Activated CD4-positive, alpha-beta T cell treated with anti-CD3 and anti-CD28 coated beads for 24 hours (primary cell): ENCODE results near the gene CEP89.
"Not testable (repeated sequence)": the region's sequence is repeated elsewhere in the genome, so short reads cannot be mapped to it uniquely, and the experiment has no call there.

Experiments used
- DNase-seq, 2 donors: peaks; one replicate each; pipeline ENCODE4 v3.0.0-alpha.2; 2020; ENCODE audit warnings: low read depth in 2 of 2

CEP89 gene

DNA sequence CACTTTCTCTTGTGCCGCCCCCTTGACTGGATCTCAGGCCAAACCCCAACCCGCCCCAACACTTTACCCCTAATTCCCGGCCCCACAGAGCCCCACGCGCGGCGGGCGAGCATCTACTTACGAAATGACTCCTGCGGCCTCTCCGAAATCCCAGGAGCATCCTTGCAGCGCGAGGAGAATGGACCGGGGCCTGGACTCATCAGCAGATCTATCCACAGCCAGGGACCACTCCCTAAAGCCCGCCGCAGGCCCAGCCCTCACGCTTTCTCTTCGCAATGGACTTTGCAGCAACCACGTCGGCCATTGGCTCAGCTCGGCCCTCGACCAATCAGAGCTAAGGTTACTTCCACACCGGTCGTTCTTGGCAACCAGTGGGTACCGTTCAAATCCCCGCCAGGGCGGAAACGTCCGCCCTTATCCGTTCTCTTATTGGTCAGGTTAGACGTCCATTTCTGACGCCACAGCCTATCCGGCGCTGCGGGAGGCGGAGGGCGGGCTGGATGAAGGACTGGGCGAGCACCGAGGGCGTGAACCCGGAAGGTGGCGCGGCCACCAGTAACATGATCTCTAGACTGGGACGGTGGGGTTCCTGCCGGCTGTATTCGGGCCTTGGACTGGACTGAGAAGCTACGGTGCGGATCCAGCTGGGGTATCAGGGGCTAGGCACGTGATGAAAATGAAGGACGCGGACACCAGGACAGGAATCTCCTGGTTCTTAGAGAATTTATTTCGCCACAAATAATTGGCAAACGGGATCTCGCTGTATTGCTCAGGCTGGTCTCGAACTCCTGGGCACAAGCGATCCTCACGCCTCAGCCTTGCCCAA is at the start of gene CEP89, which contains the start of gene FAAP24:
Gene CEP89 (minus strand): TSS at position 244 of the 826 bp plus-strand sequence. CDS start 84 bp downstream, at position 160.
Gene FAAP24 (plus strand): TSS at position 528 of the 826 bp plus-strand sequence. CDS start 955 bp downstream, outside the sequence.
- DNase-seq = peak; percentile 94 to 97

DNA sequence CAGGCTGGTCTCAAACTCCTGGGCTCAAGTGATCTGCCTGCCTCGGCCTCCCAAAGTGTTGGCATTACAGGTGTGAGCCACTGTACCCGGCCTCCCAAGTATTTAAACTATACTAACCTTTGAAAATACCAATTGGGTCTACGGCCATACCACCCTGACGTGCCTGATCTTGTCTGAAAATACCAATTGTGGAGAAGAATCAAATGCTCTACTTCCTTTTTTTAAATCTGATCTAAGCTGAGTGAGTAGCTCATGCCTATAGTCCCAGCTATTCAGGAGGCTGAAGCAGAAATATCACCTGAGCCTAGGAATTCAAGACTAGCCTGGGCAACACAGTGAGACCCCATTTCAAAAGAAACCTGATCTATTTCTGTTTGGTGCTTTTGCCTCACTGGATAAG is 39.1 kb upstream of the CEP89 start:
- not testable (repeated sequence) for DNase-seq

DNA sequence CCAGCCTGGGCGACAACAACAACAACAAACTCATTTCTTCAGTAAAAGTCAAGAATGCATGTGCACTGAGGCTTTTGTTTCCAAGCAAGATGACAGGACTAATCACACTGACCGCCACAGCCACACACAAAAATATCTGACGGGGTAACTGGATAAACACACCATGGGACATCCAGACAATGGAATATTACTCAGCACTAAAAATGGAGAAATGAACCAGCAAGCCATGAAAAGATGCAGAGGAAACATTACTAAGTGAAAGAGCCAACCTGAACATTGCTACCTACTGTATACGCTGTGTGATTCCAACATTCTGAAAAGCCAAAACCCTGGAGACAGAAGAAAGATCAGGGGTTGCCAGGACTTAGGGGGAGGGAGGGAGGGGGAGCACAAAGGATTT is 37.0 kb upstream of the CEP89 start:
- DNase-seq = no peak

DNA sequence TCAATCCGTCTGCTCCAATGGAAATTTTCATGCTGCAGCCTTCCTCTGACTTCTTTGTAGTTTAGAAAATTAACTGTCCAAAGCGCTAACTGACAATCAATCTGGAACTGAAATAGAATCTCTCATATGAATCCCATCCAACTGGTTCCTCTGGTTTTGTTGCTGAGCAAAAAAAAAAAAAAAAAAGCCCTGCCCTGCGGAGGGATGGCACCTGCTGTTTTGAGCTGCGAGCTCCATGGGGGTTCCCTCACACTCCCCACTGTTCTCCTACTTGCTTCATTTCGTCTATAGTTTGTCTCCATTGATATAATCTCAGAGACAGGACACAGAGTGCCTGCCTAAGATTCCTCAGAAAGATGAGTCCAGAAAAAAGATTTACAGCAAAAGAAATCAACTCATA is 33.7 kb upstream of the CEP89 start:
- no peak for DNase-seq

DNA sequence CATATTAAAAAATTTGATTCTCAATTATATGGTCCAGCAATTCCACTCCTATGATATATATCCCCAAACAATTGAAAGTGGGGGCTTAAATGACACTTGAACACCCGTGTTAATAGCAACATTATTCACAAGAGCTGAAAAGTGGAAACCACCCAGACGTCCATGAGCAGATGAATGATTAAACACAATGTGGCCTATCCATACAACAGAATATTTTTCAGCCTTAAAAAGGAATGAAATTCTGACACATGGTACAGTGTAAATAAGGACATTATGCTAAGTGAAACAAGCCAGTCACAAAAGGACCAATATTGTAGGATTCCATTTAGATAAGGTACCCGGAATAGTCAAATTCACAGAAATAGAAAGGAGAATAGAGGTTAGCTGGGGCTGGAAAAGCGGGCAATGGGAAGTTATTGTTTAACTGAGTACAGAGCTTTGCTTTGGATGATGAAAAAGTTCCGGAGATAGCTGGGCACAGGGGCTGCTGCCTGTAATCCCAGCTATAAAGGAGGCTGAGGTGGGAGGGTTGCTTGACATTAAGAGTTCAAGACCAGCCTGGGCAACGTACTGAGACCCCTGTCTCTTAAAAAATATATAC is 31.8 kb upstream of the CEP89 start:
- not testable (repeated sequence) for DNase-seq

DNA sequence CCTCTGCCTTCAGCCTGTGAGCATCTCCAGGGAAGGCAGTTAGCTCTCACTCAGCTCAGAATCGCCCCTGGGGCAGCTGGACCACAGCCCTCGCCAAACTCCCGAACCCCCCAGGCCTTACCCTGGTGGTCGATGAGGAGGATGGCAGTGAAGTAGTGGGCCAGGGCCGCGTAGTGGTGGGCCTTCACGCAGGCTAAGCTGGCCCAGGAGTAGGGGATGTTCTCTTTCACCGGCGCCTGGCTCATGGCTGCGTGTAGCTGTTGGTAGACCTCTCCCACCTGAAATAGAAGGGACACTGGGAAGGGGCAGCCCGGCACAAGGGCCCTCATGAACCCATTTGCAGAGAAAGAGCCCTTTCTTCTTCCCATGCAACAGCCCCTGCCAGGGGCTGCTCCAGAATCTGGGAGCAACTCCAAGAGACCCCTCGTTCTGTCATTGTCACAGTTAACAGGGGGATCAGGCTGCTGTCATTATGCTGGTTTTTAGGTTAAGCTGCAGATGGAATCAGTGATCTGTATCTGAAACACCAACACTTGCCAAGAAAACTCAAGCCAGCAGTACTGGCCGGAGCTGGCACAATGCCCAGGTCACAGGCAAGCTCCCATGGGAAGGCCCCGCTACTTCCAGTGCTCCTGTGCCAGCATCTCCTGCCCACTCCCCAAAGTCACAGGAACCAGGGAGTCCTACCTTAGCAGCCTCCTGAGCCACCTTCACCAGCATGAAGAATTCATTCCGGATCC is 30.5 kb upstream of the CEP89 start:
- not testable (repeated sequence) for DNase-seq

DNA sequence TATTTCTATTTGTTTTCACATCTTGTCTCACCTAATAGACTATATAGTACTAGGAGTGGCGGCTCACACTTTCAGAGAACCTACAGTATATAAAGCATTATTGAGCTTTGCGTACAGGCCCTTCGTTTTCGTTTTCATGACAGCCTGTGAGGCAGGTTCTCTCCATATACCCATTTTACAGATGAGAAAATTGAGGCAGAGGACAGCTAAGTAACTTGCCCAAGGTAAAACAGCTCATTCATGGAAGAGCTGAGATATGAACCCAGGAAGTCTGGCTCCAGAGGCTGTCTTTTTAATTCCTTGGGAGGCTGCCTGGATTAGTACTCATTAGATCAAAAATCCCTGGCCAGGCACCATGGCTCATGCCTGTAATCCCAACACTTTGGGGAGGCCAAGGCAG is 29.2 kb upstream of the CEP89 start:
- DNase-seq = no peak

DNA sequence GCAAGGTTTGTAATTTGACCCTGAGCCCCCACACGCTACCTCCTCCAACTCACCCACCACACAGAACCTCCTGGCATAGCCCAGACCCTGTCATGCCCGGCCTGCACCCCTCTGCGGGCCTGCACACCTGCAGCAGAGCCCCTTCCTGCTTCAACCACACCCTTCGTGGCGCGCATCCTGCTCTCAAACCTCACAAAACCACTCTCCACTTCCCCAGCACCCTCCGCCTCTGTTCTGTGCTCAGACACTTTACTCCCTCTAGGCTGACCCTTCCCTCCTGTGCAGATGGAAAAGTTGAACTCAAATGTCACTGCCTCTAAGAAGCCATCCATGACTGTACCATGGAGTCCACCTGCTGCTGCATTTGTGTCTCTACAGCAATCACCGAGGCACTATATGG is 28.8 kb upstream of the CEP89 start:
- no peak for DNase-seq

DNA sequence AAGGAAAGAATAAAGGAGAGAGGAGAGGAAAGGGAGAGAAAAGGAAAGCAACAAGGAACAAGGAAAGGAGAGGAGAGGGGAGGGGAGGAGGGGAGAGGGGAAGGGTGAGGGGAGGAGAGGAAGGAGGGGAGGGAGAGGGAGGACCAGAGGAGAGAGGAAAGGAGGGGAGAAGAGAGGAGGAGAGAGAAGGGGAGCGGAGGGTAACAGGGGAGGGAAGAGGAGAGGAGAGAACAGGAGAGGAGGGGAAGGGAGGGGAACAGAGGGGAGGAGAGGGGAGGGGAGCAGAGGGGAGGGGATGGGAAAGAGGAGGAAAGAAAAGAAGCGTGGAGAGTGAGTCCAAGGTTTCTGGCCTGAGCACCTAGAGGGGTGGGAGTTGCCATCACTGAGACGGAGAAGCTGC is 27.0 kb upstream of the CEP89 start:
- DNase-seq = no peak

DNA sequence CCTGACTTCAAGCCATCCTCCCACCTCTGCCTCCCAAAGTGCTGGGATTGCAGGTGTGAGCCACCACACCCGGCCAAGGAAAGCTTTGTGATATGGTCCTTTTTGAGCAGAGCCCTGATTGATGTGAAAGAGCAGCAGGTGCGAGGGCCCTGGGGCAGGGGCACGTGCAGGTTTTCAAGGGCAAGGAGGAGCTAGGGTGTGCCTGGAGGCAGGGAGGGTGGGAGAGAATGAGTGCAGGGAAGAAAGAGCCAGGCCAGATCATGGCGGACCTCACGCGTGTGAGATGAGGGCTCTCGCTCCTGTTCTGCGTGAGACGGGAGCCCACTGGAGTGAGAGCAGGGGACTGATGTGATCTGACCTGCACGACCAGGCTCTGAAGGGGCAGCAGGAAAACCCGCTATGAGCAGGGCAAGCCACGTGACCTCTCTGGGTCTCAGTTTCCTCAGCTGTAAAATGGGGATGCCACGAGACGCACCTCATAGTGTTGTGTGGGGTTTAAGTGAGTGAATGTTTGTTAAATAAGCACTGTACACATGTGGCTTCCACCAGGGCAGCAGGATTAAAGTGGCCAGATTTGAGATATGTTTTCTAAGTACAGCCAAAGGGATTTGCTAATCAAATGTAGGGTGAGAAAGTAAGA is 26.1 kb upstream of the CEP89 start:
- no peak for DNase-seq

DNA sequence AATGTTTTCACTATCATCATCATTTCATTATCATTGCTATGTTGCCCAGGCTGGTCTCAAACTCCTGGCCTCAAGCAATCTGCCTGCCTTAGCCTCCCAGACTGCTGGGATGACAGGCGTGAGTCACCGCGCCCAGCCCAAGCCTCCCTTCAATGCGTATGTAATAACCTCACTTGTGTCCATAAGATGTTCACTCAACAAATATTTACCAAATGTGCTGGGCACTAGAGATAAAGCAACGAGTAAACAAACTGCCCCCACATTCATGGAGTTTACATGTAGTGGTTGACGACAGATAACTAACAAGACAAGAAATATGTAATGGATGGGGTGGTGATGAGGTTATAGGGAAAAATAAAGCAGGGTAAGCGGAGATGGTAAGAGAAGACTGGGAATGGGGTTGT is 25.3 kb upstream of the CEP89 start:
- DNase-seq = not testable (repeated sequence)

DNA sequence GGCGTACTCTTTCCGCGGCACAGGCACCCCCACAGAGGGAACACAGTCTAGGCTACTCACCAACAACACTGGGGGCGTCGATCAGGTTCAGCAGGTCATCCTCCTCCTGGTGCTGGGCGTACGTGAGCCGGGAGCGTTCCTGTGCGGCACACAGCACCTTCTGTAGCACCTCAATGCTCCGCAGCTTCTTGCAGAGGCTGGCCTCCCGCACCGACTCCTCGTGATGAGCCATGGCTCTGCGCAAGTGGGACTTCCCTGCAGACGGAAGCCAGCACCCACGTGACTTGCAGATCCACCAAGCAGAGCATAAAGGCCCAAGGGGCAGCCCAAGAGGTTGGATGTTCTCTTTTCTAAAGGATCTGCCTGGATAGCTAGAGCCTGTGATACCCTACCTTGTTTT is 24.2 kb upstream of the CEP89 start:
- not testable (repeated sequence) for DNase-seq

DNA sequence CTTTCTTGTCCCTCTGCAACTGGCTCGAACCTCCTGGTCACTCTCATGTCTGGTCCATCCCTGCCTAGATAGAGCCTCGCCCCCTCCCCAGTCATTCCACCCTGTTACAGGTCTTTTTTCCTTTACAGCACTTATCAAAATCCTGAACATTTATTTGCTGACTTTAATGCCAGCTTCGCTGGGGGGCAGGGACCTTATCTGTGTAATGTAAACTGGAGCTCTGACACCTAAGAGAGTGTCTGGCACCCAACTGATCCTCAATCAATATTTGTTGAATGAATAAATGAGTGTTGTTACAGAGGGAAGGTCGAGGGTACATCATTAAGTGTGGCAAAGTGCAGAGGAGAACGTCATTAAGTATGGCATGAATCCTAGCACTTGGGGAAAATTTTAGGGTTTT is 17.0 kb upstream of the CEP89 start:
- no peak for DNase-seq

DNA sequence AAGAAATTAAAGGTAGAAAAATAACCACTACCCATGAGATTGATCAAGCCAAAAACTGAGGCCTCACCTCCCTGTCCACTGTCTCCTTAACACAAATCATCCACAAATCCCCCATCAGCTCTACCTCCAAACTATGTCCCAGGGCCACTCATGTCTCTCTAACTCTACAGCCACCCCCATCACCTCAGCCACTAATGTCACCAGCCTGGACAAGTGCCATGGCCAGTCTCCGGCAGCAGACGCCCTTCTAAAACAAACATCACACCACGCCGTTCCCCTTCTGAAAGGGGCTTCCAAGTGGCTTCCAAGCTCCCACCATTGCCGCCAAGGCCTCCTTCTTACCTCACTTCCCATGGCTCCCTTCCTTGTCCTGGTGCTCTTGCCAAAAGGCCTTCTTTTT is 16.5 kb upstream of the CEP89 start:
- DNase-seq = not testable (repeated sequence)

DNA sequence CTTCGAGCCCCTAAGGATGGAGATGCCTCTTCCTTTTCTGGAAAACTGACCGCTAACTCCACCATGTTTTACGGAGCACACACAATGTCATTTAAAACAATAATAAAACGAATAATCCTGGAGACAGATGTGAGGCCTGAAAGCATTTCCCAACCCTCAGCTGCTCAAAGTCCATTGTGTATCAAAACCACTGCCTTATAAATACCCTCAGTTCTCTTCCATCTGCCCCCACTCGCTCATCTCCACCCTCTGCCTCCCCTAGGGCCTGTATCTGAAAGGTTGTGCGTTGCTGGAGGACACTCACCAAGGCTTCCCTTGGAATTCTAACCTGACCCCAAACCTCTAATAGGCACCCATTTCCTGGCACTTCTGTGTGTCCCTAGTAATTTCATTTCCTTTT is 10.7 kb upstream of the CEP89 start:
- not testable (repeated sequence) for DNase-seq

DNA sequence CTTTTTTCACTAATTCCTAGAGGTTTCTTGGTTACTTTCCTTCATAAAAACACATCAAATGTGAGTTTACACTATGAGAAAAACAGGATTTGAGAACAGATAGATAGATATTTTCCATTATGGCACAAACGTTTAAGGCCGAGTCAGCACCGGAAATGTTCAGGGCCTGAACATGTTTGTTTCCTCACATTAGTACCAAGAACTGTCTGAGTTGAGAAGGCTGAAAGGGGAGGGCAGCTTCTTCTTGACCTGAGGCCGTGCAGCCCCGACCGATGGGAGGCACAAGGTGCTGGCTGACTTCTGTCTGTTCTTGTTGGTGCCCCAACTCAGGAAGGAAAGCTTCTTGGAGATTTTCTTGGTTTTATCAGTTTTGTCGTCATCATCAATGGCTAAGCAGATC is 8.0 kb upstream of the CEP89 start:
- not testable (repeated sequence) for DNase-seq

DNA sequence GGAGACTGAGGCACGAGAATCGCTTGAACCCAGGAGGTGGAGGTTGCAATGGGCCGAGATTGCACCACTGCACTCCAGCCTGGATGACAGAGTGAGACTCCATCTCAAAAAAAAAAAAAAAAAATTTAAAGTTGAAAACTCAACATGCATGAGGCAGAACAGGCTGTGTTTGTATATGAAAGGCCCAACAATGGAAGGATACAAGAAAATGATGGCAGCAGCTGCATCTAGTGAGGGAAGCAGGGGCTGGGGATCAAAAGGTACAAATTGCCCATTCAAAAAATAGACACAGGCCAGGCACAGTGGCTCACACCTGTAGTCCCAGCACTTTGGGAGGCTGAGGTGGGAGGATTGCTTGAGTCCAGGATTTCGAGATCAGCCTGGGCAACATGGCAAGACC is 6.1 kb upstream of the CEP89 start:
- DNase-seq = not testable (repeated sequence)

DNA sequence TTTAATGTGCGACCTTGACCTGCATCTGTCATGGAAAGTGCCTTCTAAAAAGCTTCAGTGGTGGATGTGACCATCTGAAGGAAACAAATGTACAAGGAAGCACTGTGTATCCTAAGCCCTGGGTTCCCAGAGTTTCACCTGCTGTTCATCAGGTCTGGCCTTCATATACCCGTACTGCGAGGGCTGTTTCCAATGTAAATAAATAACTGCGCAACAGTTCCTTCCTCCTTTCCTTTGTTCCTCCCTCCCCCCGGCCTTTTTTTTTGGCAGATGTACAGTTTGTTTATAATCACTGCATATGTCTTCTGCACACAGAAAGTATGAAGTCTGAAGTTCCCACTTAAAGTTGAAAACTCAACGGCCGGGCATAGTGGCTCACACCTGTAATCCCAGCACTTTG is 5.5 kb upstream of the CEP89 start:
- DNase-seq = no peak

DNA sequence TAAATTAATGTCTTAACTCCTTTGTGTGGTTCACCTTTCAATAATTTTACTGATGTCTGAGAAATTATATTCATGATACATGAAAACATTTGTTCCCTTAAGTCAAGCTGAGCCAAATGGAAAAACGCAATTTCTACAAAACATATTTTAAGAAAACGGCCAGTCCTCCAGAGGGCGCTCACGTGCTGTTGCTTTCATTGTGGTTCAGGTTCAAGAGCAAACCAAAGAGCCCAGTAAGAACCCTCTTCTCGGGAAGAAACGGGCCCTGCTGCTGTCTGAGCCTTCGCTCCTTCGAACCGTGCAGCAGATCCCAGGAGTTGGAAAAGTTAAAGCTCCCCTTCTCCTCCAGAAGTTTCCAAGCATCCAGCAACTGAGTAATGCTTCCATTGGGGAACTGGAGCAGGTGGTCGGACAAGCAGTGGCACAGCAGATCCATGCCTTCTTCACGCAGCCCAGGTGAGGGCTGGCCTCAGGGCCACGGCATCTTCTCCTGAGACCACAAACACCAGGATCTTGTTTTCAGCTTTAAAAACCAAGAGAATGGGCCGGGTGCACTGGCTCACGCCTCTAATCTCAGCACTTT is 4.6 kb upstream of the CEP89 start:
- DNase-seq = peak; percentile 55 to 72

DNA sequence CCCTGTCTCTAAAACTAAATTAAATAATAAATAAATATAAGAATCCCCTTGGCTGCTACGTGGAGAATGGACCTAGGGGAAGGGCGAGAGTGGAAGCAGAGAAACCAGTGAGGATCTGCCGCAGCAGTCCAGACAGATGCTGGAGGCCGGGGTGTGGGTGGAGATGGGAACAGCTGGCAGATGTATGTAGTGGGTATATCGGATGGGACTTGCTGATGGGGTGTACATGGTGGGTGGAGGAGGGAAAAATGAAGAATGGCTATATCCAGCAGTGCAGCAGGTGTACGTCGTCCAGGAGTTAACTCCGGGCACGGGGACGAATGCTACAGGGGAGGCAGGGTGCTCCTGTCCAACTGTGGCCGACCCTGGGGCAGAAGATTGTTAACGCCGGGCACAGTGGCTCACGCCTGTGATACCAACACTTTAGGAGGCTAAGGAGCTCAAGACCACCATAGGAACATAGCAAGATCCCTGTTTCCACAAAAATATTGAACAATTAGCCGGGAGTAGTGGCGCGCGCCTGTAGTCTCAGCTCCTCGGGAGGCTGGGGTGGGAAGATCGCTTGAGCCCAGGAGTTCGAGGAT is 654 bp downstream of the CEP89 start:
- DNase-seq = no peak

DNA sequence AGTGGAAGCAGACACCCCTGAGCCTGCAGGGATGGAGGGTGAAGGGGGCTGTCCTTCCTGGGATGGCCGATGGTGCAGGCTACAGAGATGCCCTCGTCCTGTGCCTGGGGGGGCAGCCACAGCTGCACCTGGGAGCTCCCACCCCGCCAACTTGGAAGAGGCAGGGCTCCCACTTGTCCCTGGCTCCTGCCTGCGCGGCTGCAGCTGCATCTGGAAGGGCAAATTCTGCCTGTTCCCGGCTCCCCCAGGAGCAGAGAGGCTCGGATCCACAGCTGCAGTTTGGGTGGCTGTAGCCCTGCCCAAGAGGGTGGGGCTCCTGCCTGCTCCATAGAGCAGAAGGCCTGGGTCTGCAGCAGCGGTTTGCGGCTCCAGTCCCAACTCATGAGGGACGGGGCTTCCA is 2.2 kb downstream of the CEP89 start:
- DNase-seq = no peak
